HCT116 (cell line): Measurements from ENCODE around the gene SCT. TPM values are rescaled to one million over a fixed set of nuclear protein-coding genes. Genes with fewer than 3 reads are reported as not detected.
A peak's percentile ranks its signal among the peaks of the same experiment; 100 is the strongest.

Source experiments
- ATAC-seq: fragments of 200-7000 bp; cut with Tn5 transposase; 2 replicates; pipeline ENCODE4 v1.9.1; 2020; ENCODE audit warnings: mild to moderate bottlenecking, moderate library complexity
- BruUV-seq: library from RNA; stranded (reverse); fragments of 400-500 nt; replicated peaks from 2 replicates; lab custom pipeline; 2021; lab: Mats Ljungman, UMichigan
- CTCF ChIA-PET: fragments of 300-600 bp; sonication (Branson Sonifier 250); formaldehyde crosslinking; loops from one replicate; lab custom pipeline; 2021; ENCODE audit warnings: antibody characterized with exemption; lab: Charles Lee
- POLR2A ChIA-PET: fragments of 300-600, 350-600 bp; sonication (Branson Sonifier 250); formaldehyde crosslinking; loops from one replicate; lab custom pipeline; 2021; ENCODE audit warnings: antibody characterized with exemption; lab: Charles Lee
- RAD21 ChIA-PET, 2 experiments: fragments of 300-600 bp; sonication (Branson Sonifier 250); formaldehyde crosslinking; loops; one replicate each; lab custom pipeline; 2023; ENCODE audit warnings: low total read pairs in 2 of 2; ENCODE audit not compliant: uncharacterized antibody in 2 of 2, unreplicated experiment in 2 of 2, low non-redundant PET in 1 of 2; lab: Charles Lee
- DNase-seq: peaks from one replicate; pipeline ENCODE4 v3.0.0-alpha.2; 2010; ENCODE audit warnings: low read depth, low spot score
- H2AFZ ChIP-seq: fragments of 200-600 bp; shearing (Covaris generic), sonication (generic); 2 replicates; pipeline ENCODE4 v1.6.1; 2017; ENCODE audit warnings: low read depth, mixed run types, mixed read lengths, antibody characterized with exemption, low read length; ENCODE audit not compliant: poor library complexity, severe bottlenecking
- H3K27ac ChIP-seq: 2 replicates; pipeline ENCODE4 v1.5.1; 2012; ENCODE audit warnings: low read depth, low read length
- H3K27me3 ChIP-seq: fragments of 200-600 bp; sonication (generic); 2 replicates; pipeline ENCODE4 v1.6.1; 2016; ENCODE audit warnings: mixed run types, low read length, mixed read lengths; ENCODE audit not compliant: insufficient read depth
- H3K36me3 ChIP-seq, 2 experiments: fragments of 200-500 bp in 1 of 2; fragments of 200-600 bp in 1 of 2; sonication (Bioruptor generic) in 1 of 2; sonication (generic) in 1 of 2; 2 replicates each; pipeline versions ENCODE4 v1.5.1 to v1.6.1; 2014 to 2016; ENCODE audit warnings: low read length in 2 of 2, inconsistent platforms in 1 of 2, mixed read lengths in 1 of 2, mixed run types in 1 of 2; ENCODE audit not compliant: insufficient read depth in 2 of 2, control insufficient read depth in 1 of 2
- H3K4me1 ChIP-seq, 2 experiments: fragments of 200-600 bp in 1 of 2; sonication (generic) in 1 of 2; 2 replicates each; pipeline versions ENCODE4 v1.5.1 to v1.6.1; 2012 to 2017; ENCODE audit warnings: low read length in 2 of 2, inconsistent platforms in 1 of 2, mild to moderate bottlenecking in 1 of 2, mixed read lengths in 1 of 2, mixed run types in 1 of 2, moderate library complexity in 1 of 2; ENCODE audit not compliant: insufficient read depth in 2 of 2, control insufficient read depth in 1 of 2
- H3K4me2 ChIP-seq: fragments of 200-600 bp; sonication (generic); 2 replicates; pipeline ENCODE4 v1.6.1; 2017; ENCODE audit warnings: mixed run types, low read length, mixed read lengths
- H3K4me3 ChIP-seq, 2 experiments: fragments of 200-600 bp in 1 of 2; sonication (generic) in 1 of 2; replicated peaks in 1 of 2; 2 replicates each; pipeline ENCODE4 v1.5.1; 2011 to 2016; ENCODE audit warnings: low read length in 2 of 2, control low read depth in 1 of 2, low read depth in 1 of 2, mild to moderate bottlenecking in 1 of 2, mixed read lengths in 1 of 2, mixed run types in 1 of 2
- H3K79me2 ChIP-seq: fragments of 200-600 bp; sonication (generic); 2 replicates; pipeline ENCODE4 v1.6.1; 2017; ENCODE audit warnings: mild to moderate bottlenecking, mixed run types, low read length, moderate library complexity, mixed read lengths; ENCODE audit not compliant: insufficient read depth
- H3K9ac ChIP-seq: fragments of 200-600 bp; sonication (generic); 2 replicates; pipeline ENCODE4 v1.6.1; 2016; ENCODE audit warnings: low read length, mixed read lengths
- H3K9me2 ChIP-seq: fragments of 200-600 bp; sonication (generic), shearing (Covaris generic); 2 replicates; pipeline ENCODE4 v1.6.1; 2017; ENCODE audit warnings: mixed run types, mild to moderate bottlenecking, moderate library complexity; ENCODE audit not compliant: insufficient read depth
- H3K9me3 ChIP-seq, 2 experiments: fragments of 200-500 bp in 1 of 2; fragments of 200-600 bp in 1 of 2; sonication (Bioruptor generic) in 1 of 2; sonication (generic) in 1 of 2; 2 replicates each; pipeline ENCODE4 v1.6.1; 2014 to 2017; ENCODE audit warnings: low read length in 2 of 2, mixed read lengths in 2 of 2, inconsistent platforms in 1 of 2, low read depth in 1 of 2, mild to moderate bottlenecking in 1 of 2, mixed run types in 1 of 2, moderate library complexity in 1 of 2; ENCODE audit not compliant: control insufficient read depth in 1 of 2, insufficient read depth in 1 of 2
- H4K20me1 ChIP-seq: fragments of 200-600 bp; sonication (generic), shearing (Covaris generic); 2 replicates; pipeline ENCODE4 v1.6.1; 2017; ENCODE audit warnings: mixed run types, mild to moderate bottlenecking, moderate library complexity; ENCODE audit not compliant: insufficient read depth
- CEBPB ChIP-seq: IDR thresholded peaks from 2 replicates; pipeline ENCODE4 v1.6.1; 2012; ENCODE audit warnings: low read depth
- ELF1 ChIP-seq: IDR thresholded peaks from 2 replicates; pipeline ENCODE4 v1.6.1; 2012; ENCODE audit warnings: low read depth, borderline replicate concordance
- EZH2 ChIP-seq: fragments of 200-600 bp; sonication (generic); IDR thresholded peaks from 2 replicates; pipeline ENCODE4 v1.6.1; 2017; ENCODE audit warnings: antibody characterized with exemption, mixed run types
- EZH2phosphoT487 ChIP-seq: fragments of 200-600 bp; IDR thresholded peaks from 2 replicates; pipeline ENCODE4 v1.6.1; 2018; ENCODE audit warnings: antibody characterized with exemption, borderline replicate concordance
- JUND ChIP-seq: IDR thresholded peaks from 2 replicates; pipeline ENCODE4 v1.6.1; 2012
- RAD21 ChIP-seq: IDR thresholded peaks from 2 replicates; pipeline ENCODE4 v1.6.1; 2012; ENCODE audit warnings: low read depth, mild to moderate bottlenecking
- SP1 ChIP-seq: IDR thresholded peaks from 2 replicates; pipeline ENCODE4 v1.6.1; 2012; ENCODE audit warnings: low read depth
- YY1 ChIP-seq: IDR thresholded peaks from 2 replicates; pipeline ENCODE4 v1.6.1; 2011; ENCODE audit warnings: low read length, low read depth, moderate library complexity, mild to moderate bottlenecking; ENCODE audit not compliant: insufficient replicate concordance; ENCODE audit errors: extremely low read depth
- ZFX ChIP-seq: fragments of 450-650 bp; IDR thresholded peaks from 2 replicates; pipeline ENCODE4 v1.6.1; 2017
- intact Hi-C: fragments of 100-400 bp; cut with micrococcal nuclease; formaldehyde crosslinking; loops from 2 replicates; pipeline ENCODE4 v1.10.0; 2022
- total RNA-seq: library from RNA; stranded (reverse); gene quantifications from one replicate; pipeline ENCODE4 v1.2.1, GENCODE V29; 2021; ENCODE audit not compliant: unreplicated experiment
- TF ChIP-seq, protein P1 (sequence below): IDR thresholded peaks from 2 replicates; pipeline ENCODE4 v1.6.1; 2012; ENCODE audit warnings: low read depth
- TF ChIP-seq, protein P2 (sequence below): IDR thresholded peaks from 2 replicates; pipeline ENCODE4 v1.6.1; 2011; ENCODE audit warnings: mild to moderate bottlenecking, low read length, moderate library complexity; ENCODE audit not compliant: insufficient replicate concordance; ENCODE audit errors: extremely low read depth

SCT gene
- total RNA-seq, 1 experiment from 2014 or later, result not detected

DNA sequence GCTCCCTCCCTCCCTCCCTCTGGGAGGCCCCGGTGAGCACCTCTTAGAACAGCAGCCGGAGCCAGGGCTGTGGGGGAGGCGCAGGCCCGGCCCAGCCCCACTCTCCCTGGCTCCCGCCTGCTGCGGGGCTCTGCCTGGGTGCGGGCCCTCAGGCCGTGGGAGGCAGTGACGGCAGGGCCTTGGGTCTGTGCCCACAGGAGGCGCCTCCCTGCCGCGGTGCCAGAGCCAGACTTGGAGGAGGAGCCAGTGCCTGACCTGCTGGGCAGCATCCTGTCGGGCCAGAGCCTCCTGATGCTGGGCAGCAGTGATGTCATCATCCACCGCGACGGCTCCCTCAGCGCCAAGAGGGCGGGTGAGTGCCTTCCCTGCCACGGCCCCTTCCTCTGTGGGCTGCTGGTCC is 20.7 kb downstream of the SCT start:
- POLR2A ChIA-PET, result no interaction called here
- H3K9me2 ChIP-seq, result no peaks in the 10 kb centered on the region
- CTCF ChIA-PET, result no interaction called here
- intact Hi-C loops, result no loop called here
- H3K79me2 ChIP-seq, result peaks cover 29% of the 10 kb centered on the region; the same call in 1 of the 2 replicates
- DNase-seq (no peak), ATAC-seq (peak; percentile 29; the same call in 1 of the 2 replicates)
- RAD21 ChIA-PET, result no interaction called here
- no peak overlapping the region for H3K4me3 ChIP-seq
- H4K20me1 ChIP-seq, result no peaks in the 10 kb centered on the region
- H3K9me3 ChIP-seq, result no peaks in the 10 kb centered on the region
- H3K9ac ChIP-seq, result no peak overlapping the region
- no peak for TF ChIP-seq RAD21
- TF ChIP-seq SP1, result no peak
- no peak overlapping the region; the same call in 1 of the 2 replicates for H3K27ac ChIP-seq
- H3K4me1 ChIP-seq, result no peaks in the 10 kb centered on the region
- H2AFZ ChIP-seq, result no peak overlapping the region
- BruUV-seq, result no TSS peak
- H3K4me2 ChIP-seq, result no peak overlapping the region
- no peaks in the 10 kb centered on the region for H3K27me3 ChIP-seq
- peaks cover 50 to 58% of the 10 kb centered on the region in 2 experiments; a peak in 3 of 4 replicates for H3K36me3 ChIP-seq

DNA sequence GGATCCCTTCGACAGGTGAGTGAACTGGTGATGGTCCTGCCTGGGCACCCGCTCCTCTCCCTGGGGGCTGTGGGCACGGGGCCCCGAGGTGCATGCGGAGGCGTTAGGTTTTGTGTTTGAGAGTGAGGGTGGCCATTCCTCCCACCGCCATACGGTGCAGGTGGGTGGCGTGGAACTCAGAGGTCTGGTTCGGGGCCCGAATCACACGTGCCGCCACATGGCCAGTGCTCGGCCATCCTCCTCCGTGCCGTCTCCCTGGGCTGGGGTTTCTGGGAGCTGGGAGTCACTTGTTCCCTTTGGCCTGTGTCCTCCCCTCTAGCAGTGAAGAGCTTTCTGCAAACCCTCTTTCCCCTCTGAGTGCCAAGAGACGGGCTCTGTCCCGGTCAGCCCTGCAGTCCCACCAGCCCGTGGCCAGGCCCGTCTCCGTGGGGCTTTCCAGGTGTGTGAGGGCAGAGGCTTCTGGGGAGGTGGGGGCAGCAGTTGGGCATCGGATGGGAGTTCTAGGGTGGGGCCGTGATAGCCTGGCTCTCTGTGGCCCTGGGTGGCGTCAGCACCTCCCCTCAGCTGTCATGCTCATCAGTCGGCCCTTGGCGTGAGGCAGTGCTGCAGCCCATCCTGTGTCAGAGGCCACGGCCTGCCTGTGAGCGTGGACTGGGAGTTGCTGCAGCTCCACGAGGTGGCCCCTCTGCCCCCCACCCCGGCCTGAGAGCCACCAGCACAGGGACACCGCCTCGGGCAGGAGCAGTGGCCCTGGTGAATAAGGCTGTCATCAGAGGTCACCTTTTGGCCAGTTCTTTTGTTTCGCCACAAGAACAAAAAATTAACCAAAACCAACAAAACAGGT is 21.5 kb downstream of the SCT start:
- H3K4me2 ChIP-seq, result no peak overlapping the region
- H3K27ac ChIP-seq, result no peak overlapping the region; the same call in 1 of the 2 replicates
- intact Hi-C loops, result no loop called here
- H3K36me3 ChIP-seq, result peaks cover 49 to 51% of the 10 kb centered on the region in 2 experiments; a peak in 3 of 4 replicates
- POLR2A ChIA-PET, result no interaction called here
- RAD21 ChIA-PET, result no interaction called here
- CTCF ChIA-PET, result no interaction called here
- no peak overlapping the region for H3K9ac ChIP-seq
- no peaks in the 10 kb centered on the region for H3K9me3 ChIP-seq
- no peak overlapping the region for H3K4me3 ChIP-seq
- no peaks in the 10 kb centered on the region for H3K27me3 ChIP-seq
- no peaks in the 10 kb centered on the region for H3K4me1 ChIP-seq
- no peaks in the 10 kb centered on the region for H3K9me2 ChIP-seq
- H2AFZ ChIP-seq, result no peak overlapping the region
- no peak for ATAC-seq
- no TSS peak for BruUV-seq
- H4K20me1 ChIP-seq, result no peaks in the 10 kb centered on the region
- no peak for DNase-seq
- H3K79me2 ChIP-seq, result peaks cover 31% of the 10 kb centered on the region; the same call in 1 of the 2 replicates
- no peak for TF ChIP-seq EZH2
- TF ChIP-seq CEBPB, result no peak
- TF ChIP-seq RAD21, result no peak
- TF ChIP-seq EZH2phosphoT487, result no peak
- no peak for TF ChIP-seq ELF1
- TF ChIP-seq YY1, result no peak
- TF ChIP-seq, protein P1, sequence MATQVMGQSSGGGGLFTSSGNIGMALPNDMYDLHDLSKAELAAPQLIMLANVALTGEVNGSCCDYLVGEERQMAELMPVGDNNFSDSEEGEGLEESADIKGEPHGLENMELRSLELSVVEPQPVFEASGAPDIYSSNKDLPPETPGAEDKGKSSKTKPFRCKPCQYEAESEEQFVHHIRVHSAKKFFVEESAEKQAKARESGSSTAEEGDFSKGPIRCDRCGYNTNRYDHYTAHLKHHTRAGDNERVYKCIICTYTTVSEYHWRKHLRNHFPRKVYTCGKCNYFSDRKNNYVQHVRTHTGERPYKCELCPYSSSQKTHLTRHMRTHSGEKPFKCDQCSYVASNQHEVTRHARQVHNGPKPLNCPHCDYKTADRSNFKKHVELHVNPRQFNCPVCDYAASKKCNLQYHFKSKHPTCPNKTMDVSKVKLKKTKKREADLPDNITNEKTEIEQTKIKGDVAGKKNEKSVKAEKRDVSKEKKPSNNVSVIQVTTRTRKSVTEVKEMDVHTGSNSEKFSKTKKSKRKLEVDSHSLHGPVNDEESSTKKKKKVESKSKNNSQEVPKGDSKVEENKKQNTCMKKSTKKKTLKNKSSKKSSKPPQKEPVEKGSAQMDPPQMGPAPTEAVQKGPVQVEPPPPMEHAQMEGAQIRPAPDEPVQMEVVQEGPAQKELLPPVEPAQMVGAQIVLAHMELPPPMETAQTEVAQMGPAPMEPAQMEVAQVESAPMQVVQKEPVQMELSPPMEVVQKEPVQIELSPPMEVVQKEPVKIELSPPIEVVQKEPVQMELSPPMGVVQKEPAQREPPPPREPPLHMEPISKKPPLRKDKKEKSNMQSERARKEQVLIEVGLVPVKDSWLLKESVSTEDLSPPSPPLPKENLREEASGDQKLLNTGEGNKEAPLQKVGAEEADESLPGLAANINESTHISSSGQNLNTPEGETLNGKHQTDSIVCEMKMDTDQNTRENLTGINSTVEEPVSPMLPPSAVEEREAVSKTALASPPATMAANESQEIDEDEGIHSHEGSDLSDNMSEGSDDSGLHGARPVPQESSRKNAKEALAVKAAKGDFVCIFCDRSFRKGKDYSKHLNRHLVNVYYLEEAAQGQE, result no peak
- TF ChIP-seq ZFX, result no peak
- TF ChIP-seq, protein P2, sequence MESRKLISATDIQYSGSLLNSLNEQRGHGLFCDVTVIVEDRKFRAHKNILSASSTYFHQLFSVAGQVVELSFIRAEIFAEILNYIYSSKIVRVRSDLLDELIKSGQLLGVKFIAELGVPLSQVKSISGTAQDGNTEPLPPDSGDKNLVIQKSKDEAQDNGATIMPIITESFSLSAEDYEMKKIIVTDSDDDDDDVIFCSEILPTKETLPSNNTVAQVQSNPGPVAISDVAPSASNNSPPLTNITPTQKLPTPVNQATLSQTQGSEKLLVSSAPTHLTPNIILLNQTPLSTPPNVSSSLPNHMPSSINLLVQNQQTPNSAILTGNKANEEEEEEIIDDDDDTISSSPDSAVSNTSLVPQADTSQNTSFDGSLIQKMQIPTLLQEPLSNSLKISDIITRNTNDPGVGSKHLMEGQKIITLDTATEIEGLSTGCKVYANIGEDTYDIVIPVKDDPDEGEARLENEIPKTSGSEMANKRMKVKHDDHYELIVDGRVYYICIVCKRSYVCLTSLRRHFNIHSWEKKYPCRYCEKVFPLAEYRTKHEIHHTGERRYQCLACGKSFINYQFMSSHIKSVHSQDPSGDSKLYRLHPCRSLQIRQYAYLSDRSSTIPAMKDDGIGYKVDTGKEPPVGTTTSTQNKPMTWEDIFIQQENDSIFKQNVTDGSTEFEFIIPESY, result no peak
- no peak for TF ChIP-seq JUND
